HepG2 (cell line): ENCODE measurements around the gene MAP1B. TPM values are rescaled to one million over a fixed set of nuclear protein-coding genes. Genes with fewer than 3 reads are reported as not detected.
"Not testable (repeated sequence)": the region's sequence is repeated elsewhere in the genome, so short reads cannot be mapped to it uniquely, and the experiment has no call there.

Experiments used
- ATAC-seq: fragments of 200-7000 bp; cut with Tn5 transposase; 3 replicates; pipeline ENCODE4 v1.9.1; 2020; ENCODE audit warnings: mild to moderate bottlenecking, moderate library complexity
- BruUV-seq: library from RNA; stranded (reverse); fragments of 400-500 nt; replicated peaks from 2 replicates; lab custom pipeline; 2021; lab: Mats Ljungman, UMichigan
- CTCF ChIA-PET: fragments of 300-600 bp; formaldehyde crosslinking; extraction: SDS; loops from one replicate; lab custom pipeline; 2021; ENCODE audit warnings: low total read pairs, inconsistent platforms, low intra/inter-chr PET ratio; lab: Yijun Ruan, JAX
- POLR2A ChIA-PET: fragments of 350-600 bp; sonication (Branson Sonifier 250); formaldehyde crosslinking; loops from one replicate; lab custom pipeline; 2020; ENCODE audit warnings: antibody characterized with exemption, inconsistent platforms; lab: Yijun Ruan, JAX
- DNase-seq: peaks from one replicate; pipeline ENCODE4 v3.0.0-alpha.2; 2015; ENCODE audit warnings: low spot score
- FAIRE-seq: peaks from 3 replicates; lab custom pipeline; 2011; peaks lifted over from hg19 to GRCh38; lab: Jason Lieb, UNC
- H2AFZ ChIP-seq: one replicate; pipeline ENCODE4 v1.6.1; 2011; ENCODE audit warnings: low read length, inconsistent platforms
- H3K27ac ChIP-seq: fragments of 300-600 bp; 3 replicates; pipeline ENCODE4 v1.8.0; 2011; ENCODE audit warnings: mixed run types, mild to moderate bottlenecking, mixed read lengths, low read length, inconsistent platforms; ENCODE audit not compliant: insufficient read depth; ENCODE audit errors: extremely low read length
- H3K27me3 ChIP-seq, 2 experiments: fragments of 200-600 bp in 1 of 2; 2 replicates in 1 of 2; 3 replicates in 1 of 2; pipeline versions ENCODE4 v1.6.0 to v1.8.0; 2011; ENCODE audit warnings: low read length in 2 of 2, mild to moderate bottlenecking in 2 of 2, moderate library complexity in 2 of 2, inconsistent platforms in 1 of 2; ENCODE audit not compliant: insufficient read depth in 2 of 2, control insufficient read depth in 1 of 2
- H3K36me3 ChIP-seq, 2 experiments: fragments of 200-600 bp in 1 of 2; replicated peaks in 1 of 2; 2 replicates in 1 of 2; 3 replicates in 1 of 2; pipeline versions ENCODE4 v1.5.1 to v1.8.0; 2011; ENCODE audit warnings: low read length in 2 of 2, inconsistent platforms in 1 of 2; ENCODE audit not compliant: insufficient read depth in 2 of 2, control insufficient read depth in 1 of 2
- H3K4me1 ChIP-seq: 2 replicates; pipeline ENCODE4 v1.5.1; 2012; ENCODE audit warnings: low read length, inconsistent platforms; ENCODE audit not compliant: insufficient read depth
- H3K4me2 ChIP-seq: 2 replicates; pipeline ENCODE4 v1.6.0; 2011; ENCODE audit warnings: low read depth, low read length, inconsistent platforms
- H3K4me3 ChIP-seq, 3 experiments: fragments of 200-600 bp in 1 of 3; sonication (generic), shearing (Covaris generic) in 1 of 3; replicated peaks in 1 of 3; 2 replicates each; pipeline ENCODE4 v1.5.1; 2011 to 2016; ENCODE audit warnings: low read length in 3 of 3, inconsistent platforms in 2 of 3, low read depth in 2 of 3, mild to moderate bottlenecking in 2 of 3, control low read depth in 1 of 3, mixed read lengths in 1 of 3; ENCODE audit not compliant: insufficient read depth in 1 of 3
- H3K79me2 ChIP-seq: one replicate; pipeline ENCODE4 v1.6.1; 2011; ENCODE audit warnings: low read length, inconsistent platforms; ENCODE audit not compliant: insufficient read depth
- H3K9ac ChIP-seq: 2 replicates; pipeline ENCODE4 v1.6.0; 2011; ENCODE audit warnings: mild to moderate bottlenecking, low read depth, low read length, inconsistent platforms; ENCODE audit not compliant: insufficient read depth
- H3K9me3 ChIP-seq: 2 replicates; pipeline ENCODE4 v1.5.1; 2012; ENCODE audit warnings: mild to moderate bottlenecking, low read length
- H4K20me1 ChIP-seq: 2 replicates; pipeline ENCODE4 v1.6.0; 2011; ENCODE audit warnings: inconsistent platforms, mild to moderate bottlenecking, low read length, moderate library complexity; ENCODE audit not compliant: insufficient read depth
- HOXA7 ChIP-seq: sonication (generic); formaldehyde crosslinking; IDR thresholded peaks from 2 replicates; pipeline ENCODE4 v1.8.1; 2022; ENCODE audit warnings: mild to moderate bottlenecking, missing genetic modification reagents, moderate library complexity
- KAT2B ChIP-seq: fragments of 150-350 bp; IDR thresholded peaks from 2 replicates; pipeline ENCODE4 v1.6.1; 2014; ENCODE audit warnings: low read depth, low read length, borderline replicate concordance
- KMT2A ChIP-seq: sonication (generic); formaldehyde crosslinking; IDR thresholded peaks from 2 replicates; pipeline ENCODE4 v1.4.0; 2020; ENCODE audit warnings: missing genetic modification reagents
- MAFK ChIP-seq, 2 experiments: IDR thresholded peaks in 1 of 2; conservative IDR thresholded peaks in 1 of 2; 2 replicates each; pipeline ENCODE4 v1.6.1; 2011; ENCODE audit warnings: improper control_type of control experiment in 2 of 2, low read length in 2 of 2
- SNAPC2 ChIP-seq: sonication (generic); formaldehyde crosslinking; IDR thresholded peaks from 2 replicates; pipeline ENCODE4 v1.8.1; 2022; ENCODE audit warnings: mild to moderate bottlenecking, missing genetic modification reagents
- WGBS: methylation state at CpG from one replicate; pipeline ENCODE4 v1.1.6; 2017; ENCODE audit warnings: low lambda C conversion rate; 5-methylcytosine and 5-hydroxymethylcytosine counted together
- in situ Hi-C: cut with HindIII; loops from 2 replicates; pipeline ENCODE4 v1.10.0; 2017; ENCODE audit warnings: low pct_unique_long_range_greater_than_20kb; ENCODE audit not compliant: extremely low pct_ligation_motif_present
- intact Hi-C: fragments of 100-400 bp; cut with micrococcal nuclease; formaldehyde crosslinking; loops from one replicate; pipeline ENCODE4 v1.10.0; 2022; ENCODE audit not compliant: unreplicated experiment
- polyA plus RNA-seq, 8 experiments: library from polyadenylated mRNA; depleted of rRNA in 3 of 8; stranded (reverse) in 7 of 8; unstranded in 1 of 8; fragments of >200 nt; fragmentation: Illumina TruSeq in 4 of 8; extraction: Trizol in 4 of 8; gene quantifications; 2 replicates each; pipeline versions ENCODE4 v1.2.1 to v1.2.3, GENCODE V29; 2011 to 2016; ENCODE audit warnings: low read depth in 4 of 8, missing spikeins in 1 of 8, mixed read lengths in 1 of 8; ENCODE audit not compliant: insufficient read depth in 1 of 8
- total RNA-seq, 5 experiments: library from RNA; depleted of rRNA; stranded (reverse); fragments of >200 nt; fragmentation: Illumina TruSeq; extraction: Trizol; gene quantifications; 2 replicates each; pipeline ENCODE4 v1.2.3, GENCODE V29; 2016; ENCODE audit warnings: low read depth in 1 of 5
- TF ChIP-seq, protein P1 (sequence below): IDR thresholded peaks from 2 replicates; pipeline ENCODE4 v1.6.1; 2012; ENCODE audit warnings: inconsistent platforms
- TF ChIP-seq, protein P2 (sequence below): sonication (generic); formaldehyde crosslinking; IDR thresholded peaks from 2 replicates; pipeline ENCODE4 v1.4.0; 2020; ENCODE audit warnings: missing genetic modification reagents, low read depth, mild to moderate bottlenecking, borderline replicate concordance

Gene MAP1B
- total and polyA plus RNA-seq, 2 of the 13 experiments (the other 11 are each of a cell fraction or from before 2014, with no cell fraction given), result 3.3 to 6.2 TPM

DNA sequence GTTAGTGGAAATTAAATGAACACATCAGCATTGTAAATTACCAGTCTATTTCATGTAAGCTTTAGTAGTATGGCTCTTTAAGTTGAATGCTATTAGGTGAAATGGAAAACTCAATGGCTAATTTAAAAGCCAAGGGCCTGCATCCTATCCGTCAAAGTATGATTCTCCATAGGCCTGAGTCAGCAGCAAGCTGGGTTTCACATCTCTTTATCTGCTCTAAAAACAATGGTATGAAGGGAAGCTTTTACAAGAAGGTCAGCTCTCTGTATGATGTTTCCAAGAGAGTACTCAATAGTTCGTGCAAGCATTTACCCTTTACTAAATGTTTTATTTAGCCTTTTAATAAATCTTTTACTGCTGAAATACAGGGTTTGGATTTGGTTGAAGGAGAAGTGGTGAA, 62.8 kb downstream of the MAP1B start:
- H3K9ac ChIP-seq, result no peak overlapping the region
- H3K79me2 ChIP-seq, result no peaks in the 10 kb centered on the region
- FAIRE-seq (no peak), ATAC-seq (no peak), DNase-seq (no peak)
- no peaks in the 10 kb centered on the region for H3K36me3 ChIP-seq
- H3K27me3 ChIP-seq, result no peaks in the 10 kb centered on the region
- H4K20me1 ChIP-seq, result no peaks in the 10 kb centered on the region
- H3K9me3 ChIP-seq, result no peaks in the 10 kb centered on the region
- in situ Hi-C loops (no loop called here), intact Hi-C loops (no loop called here)
- BruUV-seq, result no TSS peak
- no peaks in the 10 kb centered on the region for H3K4me1 ChIP-seq
- ChIA-PET POLR2A (no interaction called here), CTCF (no interaction called here)
- 74% methylated on average over 2 of the region's 2 CpGs for WGBS
- no peak overlapping the region for H2AFZ ChIP-seq
- no peak overlapping the region for H3K27ac ChIP-seq
- TF ChIP-seq, protein P1, sequence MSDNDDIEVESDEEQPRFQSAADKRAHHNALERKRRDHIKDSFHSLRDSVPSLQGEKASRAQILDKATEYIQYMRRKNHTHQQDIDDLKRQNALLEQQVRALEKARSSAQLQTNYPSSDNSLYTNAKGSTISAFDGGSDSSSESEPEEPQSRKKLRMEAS, result no peak
- TF ChIP-seq HOXA7, result no peak
- TF ChIP-seq MAFK (conservative IDR thresholded peaks at IDR 0.05 in 1 of 2, IDR thresholded peaks at IDR 0.05 in 1 of 2; ENCODE audit: low read length in 2 of 2), result 0 out of 4 replicates have a peak, but pooled peaks of 1 of the 2 experiments have one; percentile 3
- TF ChIP-seq KMT2A (CRISPR knock-in tag), result no peak
- TF ChIP-seq, protein P2, sequence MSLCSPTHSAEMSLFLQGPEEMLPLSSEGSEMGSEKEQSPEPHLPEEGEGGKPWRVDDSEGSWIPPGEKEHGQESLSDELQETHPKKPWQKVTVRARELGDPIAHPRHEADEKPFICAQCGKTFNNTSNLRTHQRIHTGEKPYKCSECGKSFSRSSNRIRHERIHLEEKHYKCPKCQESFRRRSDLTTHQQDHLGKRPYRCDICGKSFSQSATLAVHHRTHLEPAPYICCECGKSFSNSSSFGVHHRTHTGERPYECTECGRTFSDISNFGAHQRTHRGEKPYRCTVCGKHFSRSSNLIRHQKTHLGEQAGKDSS, result no peak
- no peak for TF ChIP-seq KAT2B
- TF ChIP-seq SNAPC2, result no peak
- no peak overlapping the region for H3K4me3 ChIP-seq
- H3K4me2 ChIP-seq, result no peak overlapping the region

- in situ Hi-C loops, H3K4me2 ChIP-seq, H3K27ac ChIP-seq, H3K36me3 ChIP-seq, DNase-seq, POLR2A ChIA-PET, H3K4me1 ChIP-seq, H3K79me2 ChIP-seq, H3K4me3 ChIP-seq, ATAC-seq, H3K9ac ChIP-seq, H3K9me3 ChIP-seq, H3K27me3 ChIP-seq, CTCF ChIA-PET, H2AFZ ChIP-seq, BruUV-seq, intact Hi-C loops, H4K20me1 ChIP-seq, FAIRE-seq: not testable (repeated sequence)
- 57% methylated on average over 3 of the region's 3 CpGs for WGBS
Measured at GRCh38 chr5:72171181-72171580, 63.9 kb downstream of the MAP1B start.
